Measurements from ENCODE around the gene PRR35. TPM values are rescaled to one million over a fixed set of nuclear protein-coding genes. Genes with fewer than 3 reads are reported as not detected.

Gene PRR35
- total and polyA plus RNA-seq, 8 donors: not detected

- peaks cover 0 to 16% (median 9%) of the 10 kb centered on the region in 4 donors for H3K4me1 ChIP-seq
- intact Hi-C loops (cut with DNase I; ENCODE audit: low total_unique reads): no loop called here
- H3K4me3 ChIP-seq: no peak overlapping the region
- no peak for TF ChIP-seq POLR2AphosphoS5 (IDR thresholded peaks at IDR 0.05)
- TF ChIP-seq CTCF (IDR thresholded peaks at IDR 0.05): no peak
- no peak for TF ChIP-seq POLR2A (IDR thresholded peaks at IDR 0.05)
- no peak for TF ChIP-seq EP300 (IDR thresholded peaks at IDR 0.05)
- no peak for DNase-seq
- H3K27me3 ChIP-seq: no peaks in the 10 kb centered on the region
- H3K27ac ChIP-seq: no peak overlapping the region
- no peaks in the 10 kb centered on the region for H3K9me3 ChIP-seq
- WGBS, 5 donors: 92 to 98% (median 94%) methylated on average over 22 to 54 of the region's 54 CpGs
- peaks cover 50 to 81% (median 73%) of the 10 kb centered on the region in 4 donors for H3K36me3 ChIP-seq
Measured at GRCh38 chr16:549544-550263, 10.5 kb upstream of the PRR35 start.

- intact Hi-C loops (cut with DNase I; ENCODE audit: low total_unique reads): no loop called here
- DNase-seq: no peak
- peaks cover 50 to 81% (median 73%) of the 10 kb centered on the region in 4 donors for H3K36me3 ChIP-seq
- H3K4me1 ChIP-seq: peaks cover 0 to 16% (median 8%) of the 10 kb centered on the region in 4 donors
- H3K27me3 ChIP-seq: no peaks in the 10 kb centered on the region
- WGBS, 5 donors: 94 to 98% (median 97%) methylated on average over 16 to 28 of the region's 28 CpGs
- no peak overlapping the region for H3K4me3 ChIP-seq
- no peaks in the 10 kb centered on the region for H3K9me3 ChIP-seq
- H3K27ac ChIP-seq: no peak overlapping the region
- TF ChIP-seq POLR2AphosphoS5 (IDR thresholded peaks at IDR 0.05) (no peak), CTCF (IDR thresholded peaks at IDR 0.05) (no peak), POLR2A (IDR thresholded peaks at IDR 0.05) (no peak), EP300 (IDR thresholded peaks at IDR 0.05) (no peak)
Measured at GRCh38 chr16:551210-551609, 9.0 kb upstream of the PRR35 start.

GRCh38 chr16:552171-552570 is 8.0 kb upstream of the PRR35 start:
- Histone ChIP-seq H3K36me3 (peaks cover 50 to 72% (median 68%) of the 10 kb centered on the region in 4 donors), H3K4me1 (peaks cover 0 to 7% (median 4%) of the 10 kb centered on the region in 4 donors), H3K27me3 (peaks cover 0 to 3% (median 0%) of the 10 kb centered on the region in 3 donors), H3K9me3 (no peaks in the 10 kb centered on the region), H3K4me3 (no peak overlapping the region), H3K27ac (no peak overlapping the region)
- 93 to 97% (median 96%) methylated on average over 8 to 35 of the region's 35 CpGs for WGBS, 5 donors
- intact Hi-C loops (cut with DNase I; ENCODE audit: low total_unique reads): no loop called here
- TF ChIP-seq POLR2AphosphoS5 (IDR thresholded peaks at IDR 0.05): no peak
- no peak for TF ChIP-seq CTCF (IDR thresholded peaks at IDR 0.05)
- TF ChIP-seq EP300 (IDR thresholded peaks at IDR 0.05): no peak
- no peak for TF ChIP-seq POLR2A (IDR thresholded peaks at IDR 0.05)
- no peak for DNase-seq

- Histone ChIP-seq H3K9me3 (no peaks in the 10 kb centered on the region), H3K36me3 (peaks cover 39 to 56% (median 52%) of the 10 kb centered on the region in 4 donors), H3K4me1 (peaks cover 0 to 5% (median 0%) of the 10 kb centered on the region in 4 donors), H3K27me3 (peaks cover 0 to 19% (median 4%) of the 10 kb centered on the region in 3 donors), H3K4me3 (no peak overlapping the region), H3K27ac (no peak overlapping the region)
- no peak for DNase-seq
- WGBS, 5 donors: 92 to 96% (median 93%) methylated on average over 15 to 33 of the region's 33 CpGs
- intact Hi-C loops (cut with DNase I; ENCODE audit: low total_unique reads): no loop called here
- TF ChIP-seq POLR2A (IDR thresholded peaks at IDR 0.05) (no peak), EP300 (IDR thresholded peaks at IDR 0.05) (no peak), CTCF (IDR thresholded peaks at IDR 0.05) (no peak), POLR2AphosphoS5 (IDR thresholded peaks at IDR 0.05) (no peak)
Measured at GRCh38 chr16:553601-554296, 6.4 kb upstream of the PRR35 start.

All from stomach (tissue), 9 donors.